OCI-LY1 (cell line): ENCODE results near the gene PSORS1C1.

ENCODE experiments used
- H2AFZ ChIP-seq: fragments of 200-600 bp; sonication (generic), shearing (Covaris generic); 2 replicates; pipeline ENCODE4 v1.6.0; 2014; ENCODE audit warnings: antibody characterized with exemption, mild to moderate bottlenecking, low read length
- H3F3A ChIP-seq: fragments of 200-600 bp; sonication (generic), shearing (Covaris generic); 2 replicates; pipeline ENCODE4 v1.6.0; 2014; ENCODE audit warnings: mild to moderate bottlenecking, antibody characterized with exemption, low read length, moderate library complexity; ENCODE audit not compliant: insufficient read depth
- H3K27ac ChIP-seq: fragments of 200-600 bp; sonication (generic); 2 replicates; pipeline ENCODE4 v1.5.1; 2014; ENCODE audit warnings: low read length, mixed run types, mild to moderate bottlenecking, low read depth; ENCODE audit not compliant: poor library complexity, severe bottlenecking
- H3K27me3 ChIP-seq: fragments of 200-600 bp; sonication (generic); 2 replicates; pipeline ENCODE4 v1.6.0; 2014; ENCODE audit warnings: antibody characterized with exemption, mild to moderate bottlenecking, low read length, moderate library complexity; ENCODE audit not compliant: insufficient read depth
- H3K36me3 ChIP-seq: fragments of 200-600 bp; sonication (generic); 2 replicates; pipeline ENCODE4 v1.6.1; 2014; ENCODE audit warnings: mild to moderate bottlenecking, antibody characterized with exemption, low read length, moderate library complexity, mixed read lengths; ENCODE audit not compliant: insufficient read depth
- H3K4me1 ChIP-seq: fragments of 200-600 bp; sonication (generic); 2 replicates; pipeline ENCODE4 v1.5.1; 2014; ENCODE audit warnings: mild to moderate bottlenecking, low read length, moderate library complexity; ENCODE audit not compliant: insufficient read depth, severe bottlenecking
- H3K4me2 ChIP-seq: fragments of 200-600 bp; sonication (generic), shearing (Covaris generic); 2 replicates; pipeline ENCODE4 v1.6.1; 2014; ENCODE audit warnings: low read length
- H3K4me3 ChIP-seq: fragments of 200-600 bp; sonication (generic); 2 replicates; pipeline ENCODE4 v1.5.1; 2014; ENCODE audit warnings: low read length, low read depth, mild to moderate bottlenecking, mixed read lengths; ENCODE audit not compliant: poor library complexity, severe bottlenecking
- H3K79me2 ChIP-seq: fragments of 200-600 bp; shearing (Covaris generic); 2 replicates; pipeline ENCODE4 v1.6.1; 2016; ENCODE audit warnings: mixed run types, low read length, mixed read lengths; ENCODE audit not compliant: insufficient read depth
- H3K9ac ChIP-seq: fragments of 200-600 bp; sonication (generic), shearing (Covaris generic); 2 replicates; pipeline ENCODE4 v1.6.1; 2014; ENCODE audit warnings: mild to moderate bottlenecking, low read length, mixed read lengths
- H3K9me2 ChIP-seq: fragments of 200-600 bp; sonication (generic), shearing (Covaris generic); 2 replicates; pipeline ENCODE4 v1.6.1; 2014; ENCODE audit warnings: low read depth, mild to moderate bottlenecking, low read length, mixed read lengths
- H3K9me3 ChIP-seq: fragments of 200-600 bp; shearing (Covaris generic); 2 replicates; pipeline ENCODE4 v1.6.1; 2014; ENCODE audit warnings: low read length, mixed read lengths
- H4K20me1 ChIP-seq: fragments of 200-600 bp; sonication (generic), shearing (Covaris generic); 2 replicates; pipeline ENCODE4 v1.6.0; 2016; ENCODE audit warnings: mild to moderate bottlenecking, low read length; ENCODE audit not compliant: insufficient read depth
- CTCF ChIP-seq: fragments of 200-600 bp; sonication (generic), shearing (Covaris generic); IDR thresholded peaks from 2 replicates; pipeline ENCODE4 v1.5.1; 2017; ENCODE audit warnings: mild to moderate bottlenecking, antibody characterized with exemption, low read length, moderate library complexity, mixed read lengths
- EZH2 ChIP-seq: fragments of 200-600 bp; sonication (generic), shearing (Covaris generic); IDR thresholded peaks from 2 replicates; pipeline ENCODE4 v1.8.0; 2017; ENCODE audit warnings: borderline replicate concordance, mixed run types, mild to moderate bottlenecking, antibody characterized with exemption, low read length, moderate library complexity, mixed read lengths

PSORS1C1 gene

GRCh38 chr6:31087494-31088089, 27.0 kb upstream of the PSORS1C1 start:
- H3K4me3 ChIP-seq = no peak overlapping the region

GRCh38 chr6:31090275-31090972, 24.2 kb upstream of the PSORS1C1 start:
- peaks cover 9% of the 10 kb centered on the region; the same call in 1 of the 2 replicates for H3K27me3 ChIP-seq
- H3K79me2 ChIP-seq = no peaks in the 10 kb centered on the region
- H3K9me3 ChIP-seq = no peaks in the 10 kb centered on the region
- no peak overlapping the region for H3K9ac ChIP-seq
- H3K36me3 ChIP-seq = no peaks in the 10 kb centered on the region
- no peaks in the 10 kb centered on the region for H4K20me1 ChIP-seq
- H3K27ac ChIP-seq = no peak overlapping the region
- H3K4me1 ChIP-seq = no peaks in the 10 kb centered on the region
- no peak overlapping the region for H3K4me3 ChIP-seq
- TF ChIP-seq CTCF (no peak), EZH2 (no peak)
- H3K4me2 ChIP-seq = no peak overlapping the region
- H3F3A ChIP-seq = no peaks in the 10 kb centered on the region
- no peak overlapping the region for H2AFZ ChIP-seq
- no peaks in the 10 kb centered on the region for H3K9me2 ChIP-seq

More at GRCh38 chr6:31087494-31088089, 27.0 kb upstream of the PSORS1C1 start:
- H2AFZ ChIP-seq = no peak overlapping the region
- H4K20me1 ChIP-seq = no peaks in the 10 kb centered on the region
- H3K9me2 ChIP-seq = no peaks in the 10 kb centered on the region
- H3K4me2 ChIP-seq = no peak overlapping the region
- no peaks in the 10 kb centered on the region for H3K9me3 ChIP-seq
- H3K27ac ChIP-seq = no peak overlapping the region
- no peaks in the 10 kb centered on the region for H3K36me3 ChIP-seq
- no peaks in the 10 kb centered on the region for H3K79me2 ChIP-seq
- H3K4me1 ChIP-seq = no peaks in the 10 kb centered on the region
- peak; percentile 75 for TF ChIP-seq CTCF
- no peak for TF ChIP-seq EZH2
- no peaks in the 10 kb centered on the region for H3F3A ChIP-seq
- peaks cover 10% of the 10 kb centered on the region; the same call in 1 of the 2 replicates for H3K27me3 ChIP-seq
- H3K9ac ChIP-seq = no peak overlapping the region

DNA sequence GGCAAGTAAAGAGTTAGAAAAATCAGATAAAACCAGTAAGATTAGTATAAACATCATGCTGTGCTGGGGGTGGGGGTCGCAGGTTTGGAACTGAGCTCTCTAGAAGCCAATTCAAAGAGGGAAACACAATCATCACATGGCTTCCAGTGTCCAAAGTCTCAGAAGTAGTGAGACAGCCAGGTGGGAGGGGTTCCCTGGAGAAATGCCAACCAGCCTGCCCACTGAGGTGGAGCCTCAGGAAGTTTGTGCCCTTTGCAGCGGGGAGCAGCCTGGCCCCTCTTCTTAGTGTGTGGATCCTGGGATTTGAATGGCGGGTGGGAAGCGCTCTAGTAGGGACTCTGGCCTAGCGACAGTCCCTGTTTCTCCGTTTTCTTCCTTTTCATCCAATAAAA, 23.6 kb upstream of the PSORS1C1 start:
- no peak overlapping the region for H2AFZ ChIP-seq
- no peak for TF ChIP-seq EZH2
- no peak for TF ChIP-seq CTCF
- H3K4me3 ChIP-seq = no peak overlapping the region

More for the DNA sequence above, 23.6 kb upstream of the PSORS1C1 start:
- Histone ChIP-seq H3K27ac (no peak overlapping the region), H3K36me3 (no peaks in the 10 kb centered on the region), H3K9me3 (no peaks in the 10 kb centered on the region), H4K20me1 (no peaks in the 10 kb centered on the region), H3K79me2 (no peaks in the 10 kb centered on the region), H3K4me2 (no peak overlapping the region), H3K9ac (no peak overlapping the region), H3F3A (no peaks in the 10 kb centered on the region), H3K9me2 (no peaks in the 10 kb centered on the region), H3K4me1 (no peaks in the 10 kb centered on the region), H3K27me3 (peaks cover 5% of the 10 kb centered on the region; the same call in 1 of the 2 replicates)
